HEK293 (cell line): ENCODE measurements around the gene LAMA2.

ENCODE experiments used
- CTCF ChIA-PET: fragments of 350-600 bp; formaldehyde crosslinking; extraction: SDS; loops from one replicate; lab custom pipeline; 2021; ENCODE audit warnings: antibody characterized with exemption; lab: Yijun Ruan, JAX
- POLR2A ChIA-PET: fragments of 300-600 bp; formaldehyde crosslinking; extraction: SDS; loops from one replicate; lab custom pipeline; 2020; ENCODE audit warnings: antibody characterized with exemption, inconsistent platforms; lab: Yijun Ruan, JAX
- H3K27ac ChIP-seq: fragments of 200-500 bp; sonication (Bioruptor generic); 2 replicates; pipeline ENCODE4 v1.5.1; 2014; ENCODE audit warnings: low read depth, low read length, control low read depth, inconsistent platforms; ENCODE audit errors: extremely low read depth
- H3K36me3 ChIP-seq, 2 experiments: fragments of 200-500 bp in 1 of 2; sonication (Bioruptor generic) in 1 of 2; 1 replicate in 1 of 2; 2 replicates in 1 of 2; pipeline ENCODE4 v1.5.1; 2014 to 2017; ENCODE audit warnings: inconsistent platforms in 2 of 2, low read length in 2 of 2; ENCODE audit not compliant: control insufficient read depth in 2 of 2, insufficient read depth in 1 of 2
- H3K4me1 ChIP-seq: fragments of 200-500 bp; sonication (Bioruptor generic); 2 replicates; pipeline ENCODE4 v1.5.1; 2014; ENCODE audit warnings: mild to moderate bottlenecking, low read length, inconsistent platforms; ENCODE audit not compliant: control insufficient read depth, insufficient read depth
- H3K4me3 ChIP-seq: 2 replicates; pipeline ENCODE4 v1.5.1; 2011; ENCODE audit warnings: low read depth, mild to moderate bottlenecking, control low read depth, low read length, moderate library complexity
- H3K9me3 ChIP-seq: fragments of 200-500 bp; sonication (Bioruptor generic); 2 replicates; pipeline ENCODE4 v1.5.1; 2014; ENCODE audit warnings: low read depth, low read length, inconsistent platforms; ENCODE audit not compliant: control insufficient read depth, insufficient read depth
- INSM2 ChIP-seq: fragments of 450-650 bp; formaldehyde crosslinking; IDR thresholded peaks from 2 replicates; pipeline ENCODE4 v1.5.1; 2016; ENCODE audit warnings: missing biosample characterization, missing genetic modification characterization
- PBX3 ChIP-seq: sonication (generic); formaldehyde crosslinking; IDR thresholded peaks from 2 replicates; pipeline ENCODE4 v1.8.1; 2022; ENCODE audit warnings: mild to moderate bottlenecking, moderate library complexity, missing genetic modification reagents
- PRDM10 ChIP-seq: fragments of 450-650 bp; formaldehyde crosslinking; IDR thresholded peaks from 2 replicates; pipeline ENCODE4 v1.5.1; 2016; ENCODE audit warnings: missing biosample characterization, missing genetic modification characterization
- TRIM28 ChIP-seq: IDR thresholded peaks from 2 replicates; pipeline ENCODE4 v1.6.1; 2011; ENCODE audit warnings: low read length, control low read depth, borderline replicate concordance
- WT1 ChIP-seq: fragments of 450-650 bp; formaldehyde crosslinking; IDR thresholded peaks from 2 replicates; pipeline ENCODE4 v1.5.1; 2016; ENCODE audit warnings: missing biosample characterization, missing genetic modification characterization
- ZFHX2 ChIP-seq: fragments of 450-650 bp; formaldehyde crosslinking; conservative IDR thresholded peaks from 2 replicates; pipeline ENCODE4 v1.5.1; 2016; ENCODE audit warnings: missing biosample characterization, missing genetic modification characterization
- ZNF157 ChIP-seq: fragments of 450-650 bp; formaldehyde crosslinking; IDR thresholded peaks from 2 replicates; pipeline ENCODE4 v1.5.1; 2016; ENCODE audit warnings: missing biosample characterization, missing genetic modification characterization
- ZNF184 ChIP-seq: fragments of 450-650 bp; IDR thresholded peaks from 2 replicates; pipeline ENCODE4 v1.5.1; 2018; ENCODE audit warnings: missing biosample characterization, mild to moderate bottlenecking, missing genetic modification characterization
- ZNF19 ChIP-seq: fragments of 450-650 bp; formaldehyde crosslinking; IDR thresholded peaks from 2 replicates; pipeline ENCODE4; 2016; ENCODE audit warnings: missing biosample characterization, missing genetic modification characterization, low read depth
- ZNF280C ChIP-seq: fragments of 450-650 bp; formaldehyde crosslinking; IDR thresholded peaks from 2 replicates; pipeline ENCODE4 v1.5.1; 2016; ENCODE audit warnings: missing biosample characterization, missing genetic modification characterization
- ZNF280D ChIP-seq: fragments of 450-650 bp; formaldehyde crosslinking; IDR thresholded peaks from 2 replicates; pipeline ENCODE4 v1.5.1; 2016; ENCODE audit warnings: missing biosample characterization, missing genetic modification characterization
- ZNF362 ChIP-seq: fragments of 450-650 bp; formaldehyde crosslinking; IDR thresholded peaks from 2 replicates; pipeline ENCODE4 v1.5.1; 2016; ENCODE audit warnings: missing biosample characterization, missing genetic modification characterization
- ZNF37A ChIP-seq: fragments of 450-650 bp; IDR thresholded peaks from 2 replicates; pipeline ENCODE4 v1.5.1; 2018; ENCODE audit warnings: missing biosample characterization, missing genetic modification characterization
- ZNF398 ChIP-seq: fragments of 450-650 bp; formaldehyde crosslinking; IDR thresholded peaks from 2 replicates; pipeline ENCODE4 v1.5.1; 2017; ENCODE audit warnings: missing biosample characterization, missing genetic modification characterization
- ZNF555 ChIP-seq: fragments of 450-650 bp; formaldehyde crosslinking; conservative IDR thresholded peaks from 2 replicates; pipeline ENCODE4 v1.5.1; 2017; ENCODE audit warnings: missing biosample characterization, mild to moderate bottlenecking, missing genetic modification characterization, inconsistent platforms
- ZNF561 ChIP-seq: fragments of 450-650 bp; IDR thresholded peaks from 2 replicates; pipeline ENCODE4 v1.5.1; 2018; ENCODE audit warnings: missing biosample characterization, missing genetic modification characterization, borderline replicate concordance
- ZNF571 ChIP-seq: fragments of 450-650 bp; formaldehyde crosslinking; IDR thresholded peaks from 2 replicates; pipeline ENCODE4 v1.5.0; 2017; ENCODE audit warnings: missing biosample characterization, missing genetic modification characterization
- ZNF626 ChIP-seq: fragments of 450-650 bp; sonication (Bioruptor Pico); formaldehyde crosslinking; IDR thresholded peaks from 2 replicates; pipeline ENCODE4 v1.5.1; 2018; ENCODE audit warnings: missing biosample characterization, missing genetic modification characterization, inconsistent platforms

The LAMA2 gene

GRCh38 chr6:129517288-129517687, 634.4 kb downstream of the LAMA2 start:
- Histone ChIP-seq H3K9me3 (no peaks in the 10 kb centered on the region), H3K4me3 (no peak overlapping the region), H3K36me3 (no peaks in the 10 kb centered on the region), H3K4me1 (no peaks in the 10 kb centered on the region), H3K27ac (no peak overlapping the region)
- ChIA-PET CTCF (interaction anchor here (0.7 to 4.0 kb wide), 4 partner anchors 16 to 212 kb away, joined by 3 to 33 read pairs (median 6); no protein-coding TSS in a partner anchor), POLR2A (no interaction called here)
- TF ChIP-seq WT1 (tag by site-specific recombination) = no peak
- TF ChIP-seq ZNF362 = no peak
- no peak for TF ChIP-seq ZNF571 (tag by site-specific recombination)
- no peak for TF ChIP-seq ZNF280C (tag by site-specific recombination)
- no peak for TF ChIP-seq ZNF626 (tag by site-specific recombination)
- TF ChIP-seq ZNF37A (tag by site-specific recombination) = no peak
- no peak for TF ChIP-seq ZNF157 (tag by site-specific recombination)
- no peak for TF ChIP-seq ZNF555
- no peak for TF ChIP-seq ZNF280D (tag by site-specific recombination)
- no peak for TF ChIP-seq ZNF561 (tag by site-specific recombination)
- TF ChIP-seq PBX3 (CRISPR knock-in tag) = no peak
- no peak for TF ChIP-seq ZNF19
- no peak for TF ChIP-seq PRDM10
- no peak for TF ChIP-seq INSM2 (tag by site-specific recombination)
- no peak for TF ChIP-seq TRIM28
- TF ChIP-seq ZFHX2 (tag by site-specific recombination) = no peak
- TF ChIP-seq ZNF398 (tag by site-specific recombination) = no peak
- no peak for TF ChIP-seq ZNF184
